ENCODE data around the gene ADGRG1.
"Not testable (repeated sequence)": the region's sequence is repeated elsewhere in the genome, so short reads cannot be mapped to it uniquely, and the experiment has no call there.

ADGRG1 gene

DNA sequence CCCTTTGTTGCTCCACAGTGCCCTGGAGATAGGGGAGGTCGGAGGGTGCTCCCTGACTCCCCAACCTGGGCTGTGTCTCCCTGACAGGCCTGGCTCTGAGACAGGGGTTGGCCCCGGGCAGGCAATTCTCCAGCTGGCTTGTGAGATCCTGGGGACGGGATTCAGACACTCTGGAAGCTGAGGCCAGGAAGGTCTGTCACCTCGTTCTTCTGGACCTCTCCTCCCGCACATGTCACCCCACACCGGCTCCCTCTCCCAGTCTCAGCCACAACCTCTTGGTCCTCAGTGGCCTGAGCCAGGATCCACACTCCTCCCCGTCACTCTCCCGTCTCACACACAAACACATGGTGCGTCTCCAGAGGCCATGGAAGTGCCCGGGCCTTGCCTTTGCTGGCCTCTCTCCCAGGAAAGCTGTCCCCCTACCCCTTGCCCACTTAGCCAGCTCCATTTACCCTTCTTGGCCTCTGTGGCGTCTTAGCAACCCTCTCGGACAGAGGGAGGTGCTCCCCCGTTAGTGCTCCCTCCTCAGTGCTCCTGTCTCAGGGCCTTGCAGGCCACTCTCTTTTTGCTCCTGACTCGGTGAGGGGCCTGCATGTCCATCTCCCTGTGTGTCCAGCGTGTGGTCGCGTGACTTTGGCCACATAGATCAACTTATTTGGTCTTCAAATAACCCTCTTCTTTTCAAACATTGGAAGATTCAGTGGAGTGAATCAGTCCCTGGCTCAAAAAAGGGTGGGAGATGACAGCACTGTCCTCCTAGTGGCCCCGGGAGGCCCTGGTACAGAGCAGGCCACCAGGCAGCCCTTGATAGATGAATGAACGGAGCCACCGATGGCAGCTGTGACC lies 40.4 kb downstream of the ADGRG1 start:
- no peak for TF ChIP-seq CTCF (IDR thresholded peaks at IDR 0.05; ENCODE audit: insufficient read depth, low read depth, low read length, missing control alignments)
- DNase-seq (ENCODE audit: low read depth) = no peak
- no peak overlapping the region for H3K4me3 ChIP-seq (ENCODE audit: low read length)

DNA sequence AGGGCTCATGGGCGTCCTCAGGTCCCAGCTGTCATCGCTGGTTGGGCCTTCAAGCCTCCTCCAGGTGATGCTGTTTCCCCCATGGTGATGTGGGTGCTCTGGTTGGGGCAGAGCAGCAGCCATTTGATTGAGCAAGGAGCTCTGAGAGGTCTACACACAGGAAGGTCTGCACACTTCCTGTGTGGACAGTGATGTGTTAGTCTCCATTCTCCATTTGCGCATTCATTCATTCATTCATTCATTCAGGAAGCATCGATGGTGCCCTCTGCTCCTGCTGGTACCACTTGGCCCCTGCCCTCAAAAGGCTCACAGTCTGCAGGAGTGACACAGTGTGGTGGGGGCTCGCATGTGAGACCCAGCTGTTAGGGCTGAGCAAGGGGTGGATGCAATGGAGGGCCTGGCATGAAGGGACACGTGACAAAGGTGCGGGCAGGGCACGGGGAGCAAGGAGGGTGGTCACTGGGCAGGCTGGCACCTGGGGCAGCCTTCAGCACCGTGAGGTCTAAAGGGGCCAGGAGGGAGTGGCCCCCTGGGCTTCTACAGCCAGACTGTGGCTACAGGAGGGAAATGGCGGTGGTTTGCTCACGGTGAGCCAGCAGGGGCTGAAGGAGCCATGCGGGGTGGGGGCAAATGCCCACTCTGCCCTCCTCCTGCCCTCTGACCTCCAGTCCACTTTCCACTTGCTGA lies 41.2 kb downstream of the ADGRG1 start:
- H3K4me3 ChIP-seq (ENCODE audit: low read length) = no peak overlapping the region
- DNase-seq (ENCODE audit: low read depth) = no peak
- no peak for TF ChIP-seq CTCF (IDR thresholded peaks at IDR 0.05; ENCODE audit: insufficient read depth, low read depth, low read length, missing control alignments)

- TF ChIP-seq CTCF (IDR thresholded peaks at IDR 0.05; ENCODE audit: insufficient read depth, low read depth, low read length, missing control alignments) = no peak
- H3K4me3 ChIP-seq (ENCODE audit: low read length) = no peak overlapping the region
- no peak for DNase-seq (ENCODE audit: low read depth)
Observed at GRCh38 chr16:57670196-57670595, 41.8 kb downstream of the ADGRG1 start.

DNA sequence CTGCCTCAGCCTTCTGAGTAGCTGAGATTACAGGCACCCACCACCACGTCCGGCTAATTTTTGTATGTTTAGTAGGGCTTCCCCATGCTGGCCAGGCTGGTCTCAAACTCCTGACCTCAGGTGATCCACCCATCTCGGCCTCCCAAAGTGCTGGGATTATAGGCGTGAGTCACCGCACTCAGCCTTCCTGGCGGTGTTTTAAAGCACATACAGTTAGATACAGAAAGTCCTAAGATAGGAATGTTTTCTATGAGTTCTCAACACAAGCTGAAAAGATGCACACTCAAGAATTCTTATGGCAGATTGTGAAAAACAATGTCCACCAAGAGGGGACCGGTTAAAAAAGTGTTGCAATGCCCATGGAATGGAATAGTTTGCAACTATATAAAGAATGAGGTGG lies 43.0 kb downstream of the ADGRG1 start:
- H3K4me3 ChIP-seq (ENCODE audit: low read length) = not testable (repeated sequence)
- peak; percentile 21 for DNase-seq (ENCODE audit: low read depth)

- no peak for TF ChIP-seq CTCF (IDR thresholded peaks at IDR 0.05; ENCODE audit: insufficient read depth, low read depth, low read length, missing control alignments)
- no peak for DNase-seq (ENCODE audit: low read depth)
- no peak overlapping the region for H3K4me3 ChIP-seq (ENCODE audit: low read length)
Observed at GRCh38 chr16:57672416-57672815, 44.0 kb downstream of the ADGRG1 start.

DNA sequence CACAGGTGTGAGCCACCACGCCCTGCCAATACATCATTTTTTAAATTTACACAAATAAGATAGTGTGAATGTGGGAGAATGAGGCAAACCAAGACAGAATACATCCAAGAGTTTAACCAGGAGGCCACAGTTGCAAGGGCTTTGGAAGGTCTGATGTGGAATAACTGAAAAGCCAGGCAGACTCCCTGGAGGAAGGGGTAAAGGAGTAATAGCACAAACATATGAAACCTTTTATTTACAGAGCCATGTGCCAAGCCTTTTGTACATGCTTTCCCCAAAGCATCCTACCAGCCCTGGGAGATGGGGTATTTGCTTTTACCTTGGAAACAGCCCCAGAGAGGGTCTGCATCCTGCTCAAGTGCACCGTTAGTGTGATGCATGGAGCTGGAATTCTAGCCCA lies 44.4 kb downstream of the ADGRG1 start:
- DNase-seq (ENCODE audit: low read depth) = no peak
- TF ChIP-seq CTCF (IDR thresholded peaks at IDR 0.05; ENCODE audit: insufficient read depth, low read depth, low read length, missing control alignments) = no peak
- H3K4me3 ChIP-seq (ENCODE audit: low read length) = no peak overlapping the region

- no peak for TF ChIP-seq CTCF (IDR thresholded peaks at IDR 0.05; ENCODE audit: insufficient read depth, low read depth, low read length, missing control alignments)
- DNase-seq (ENCODE audit: low read depth) = peak; percentile 20
- H3K4me3 ChIP-seq (ENCODE audit: low read length) = no peak overlapping the region
Observed at GRCh38 chr16:57675741-57676551, 47.5 kb downstream of the ADGRG1 start.

Measured in epithelial cell of esophagus (primary cell).